Activated CD8-positive, alpha-beta memory T cell treated with anti-CD3 and anti-CD28 coated beads, Interleukin-2, amount 50 U/mL, for 4 hours (primary cell): ENCODE measurements around the gene SARDH.
A peak's percentile ranks its signal among the peaks of the same experiment; 100 is the strongest.

Experiments
- DNase-seq: peaks from one replicate; pipeline ENCODE4 v3.0.0-alpha.2; 2020

The SARDH gene

GRCh38 chr9:133701321-133701980 is 36.7 kb downstream of the SARDH start:
- DNase-seq: peak; percentile 60

GRCh38 chr9:133700819-133701320 is 37.3 kb downstream of the SARDH start:
- DNase-seq: no peak

GRCh38 chr9:133699546-133699945 is 38.6 kb downstream of the SARDH start:
- DNase-seq: no peak

- DNase-seq: no peak
Observed at GRCh38 chr9:133696071-133696472, 42.1 kb downstream of the SARDH start.

- DNase-seq: no peak
Observed at GRCh38 chr9:133694686-133695085, 43.5 kb downstream of the SARDH start.

- DNase-seq: no peak
Observed at GRCh38 chr9:133693703-133694529, 44.2 kb downstream of the SARDH start.

GRCh38 chr9:133693116-133693515 is 45.0 kb downstream of the SARDH start:
- DNase-seq: no peak

GRCh38 chr9:133692364-133692985 is 45.7 kb downstream of the SARDH start:
- DNase-seq: no peak

- DNase-seq: no peak
Observed at GRCh38 chr9:133691626-133692363, 46.4 kb downstream of the SARDH start.

GRCh38 chr9:133691191-133691590 is 47.0 kb downstream of the SARDH start:
- no peak for DNase-seq

- no peak for DNase-seq
Observed at GRCh38 chr9:133690081-133690561, 48.0 kb downstream of the SARDH start.

- DNase-seq: no peak
Observed at GRCh38 chr9:133689151-133689763, 48.9 kb downstream of the SARDH start.

- DNase-seq: no peak
Observed at GRCh38 chr9:133687856-133688761, 50.0 kb downstream of the SARDH start.

GRCh38 chr9:133686642-133687575 is 51.2 kb downstream of the SARDH start:
- no peak for DNase-seq

GRCh38 chr9:133685653-133686609 is 52.2 kb downstream of the SARDH start:
- DNase-seq: no peak

- no peak for DNase-seq
Observed at GRCh38 chr9:133684936-133685361, 53.2 kb downstream of the SARDH start.

GRCh38 chr9:133684121-133684935 is 53.8 kb downstream of the SARDH start:
- DNase-seq: no peak

- DNase-seq: peak; percentile 59
Observed at GRCh38 chr9:133683586-133684120, 54.5 kb downstream of the SARDH start.
